ENCODE measurements around the gene CEP350. TPM values are rescaled to one million over a fixed set of nuclear protein-coding genes. Genes with fewer than 3 reads are reported as not detected.

Gene CEP350
- total and polyA plus RNA-seq, 2 of the 13 experiments (the other 11 are each of a cell fraction or from before 2014, with no cell fraction given) = 7.6 to 35.9 TPM

- TF ChIP-seq AHDC1 (CRISPR knock-in tag; IDR thresholded peaks at IDR 0.05; ENCODE audit: borderline replicate concordance) (peak; percentile 88), NR2F1 (CRISPR knock-in tag; IDR thresholded peaks at IDR 0.05) (peak; percentile 67 to 85), ZNF609 (CRISPR knock-in tag; IDR thresholded peaks at IDR 0.05; ENCODE audit: borderline replicate concordance) (peak; percentile 89; the same call in 1 of the 2 replicates), NFIB (CRISPR knock-in tag; IDR thresholded peaks at IDR 0.05; ENCODE audit: borderline replicate concordance) (no peak), ZNF234 (CRISPR knock-in tag; conservative IDR thresholded peaks at IDR 0.05) (no peak; the same call in 1 of the 2 replicates), ZNF280B (CRISPR knock-in tag; IDR thresholded peaks at IDR 0.05; ENCODE audit: borderline replicate concordance) (peak; percentile 31; the same call in 1 of the 2 replicates), ERF (CRISPR knock-in tag; IDR thresholded peaks at IDR 0.05) (peak; percentile 74; the same call in 1 of the 2 replicates), NCOA1 (CRISPR knock-in tag; IDR thresholded peaks at IDR 0.05) (0 out of 2 replicates have a peak, but pooled peaks have one; percentile 31), ZMAT3 (CRISPR knock-in tag; conservative IDR thresholded peaks at IDR 0.05) (peak; percentile 80; the same call in 1 of the 2 replicates), MIER2 (CRISPR knock-in tag; IDR thresholded peaks at IDR 0.05) (0 out of 2 replicates have a peak, but pooled peaks have one; percentile 28), GATAD1 (CRISPR knock-in tag; IDR thresholded peaks at IDR 0.05) (peak; percentile 50; the same call in 1 of the 2 replicates), ZNF225 (CRISPR knock-in tag; IDR thresholded peaks at IDR 0.05) (0 out of 2 replicates have a peak, but pooled peaks have one; percentile 48)
- TF ChIP-seq, protein P1, sequence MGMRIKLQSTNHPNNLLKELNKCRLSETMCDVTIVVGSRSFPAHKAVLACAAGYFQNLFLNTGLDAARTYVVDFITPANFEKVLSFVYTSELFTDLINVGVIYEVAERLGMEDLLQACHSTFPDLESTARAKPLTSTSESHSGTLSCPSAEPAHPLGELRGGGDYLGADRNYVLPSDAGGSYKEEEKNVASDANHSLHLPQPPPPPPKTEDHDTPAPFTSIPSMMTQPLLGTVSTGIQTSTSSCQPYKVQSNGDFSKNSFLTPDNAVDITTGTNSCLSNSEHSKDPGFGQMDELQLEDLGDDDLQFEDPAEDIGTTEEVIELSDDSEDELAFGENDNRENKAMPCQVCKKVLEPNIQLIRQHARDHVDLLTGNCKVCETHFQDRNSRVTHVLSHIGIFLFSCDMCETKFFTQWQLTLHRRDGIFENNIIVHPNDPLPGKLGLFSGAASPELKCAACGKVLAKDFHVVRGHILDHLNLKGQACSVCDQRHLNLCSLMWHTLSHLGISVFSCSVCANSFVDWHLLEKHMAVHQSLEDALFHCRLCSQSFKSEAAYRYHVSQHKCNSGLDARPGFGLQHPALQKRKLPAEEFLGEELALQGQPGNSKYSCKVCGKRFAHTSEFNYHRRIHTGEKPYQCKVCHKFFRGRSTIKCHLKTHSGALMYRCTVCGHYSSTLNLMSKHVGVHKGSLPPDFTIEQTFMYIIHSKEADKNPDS (CRISPR knock-in tag; IDR thresholded peaks at IDR 0.05) = 0 out of 2 replicates have a peak, but pooled peaks have one; percentile 24
Measured at GRCh38 chr1:180116964-180117763, 162.6 kb downstream of the CEP350 start (continued).
